ENCODE measurements around the gene IFI16. TPM values are rescaled to one million over a fixed set of nuclear protein-coding genes. Genes with fewer than 3 reads are reported as not detected.

Gene IFI16
- total RNA-seq, 1 experiment from 2014 or later, result 0.98 TPM

- no peaks in the 10 kb centered on the region for H3K9me3 ChIP-seq (ENCODE audit: low read length)
- BruUV-seq (replicated peaks), result no TSS peak
- ATAC-seq (no peak), DNase-seq (no peak)
- H4K20me1 ChIP-seq (ENCODE audit: low read length), result no peaks in the 10 kb centered on the region
- ChIA-PET CTCF (no interaction called here), POLR2A (ENCODE audit: unreplicated experiment) (no interaction called here)
- no peaks in the 10 kb centered on the region for H3K4me1 ChIP-seq (ENCODE audit: insufficient read depth, low read length)
- H3K27me3 ChIP-seq (ENCODE audit: low read length), result no peaks in the 10 kb centered on the region
- no peaks in the 10 kb centered on the region for H3K36me3 ChIP-seq (ENCODE audit: low read depth, low read length)
- no peaks in the 10 kb centered on the region for H3F3A ChIP-seq (ENCODE audit: low read length, unreplicated experiment)
- no peak overlapping the region for H3K4me3 ChIP-seq (ENCODE audit: low read length)
- no peaks in the 10 kb centered on the region for H3K9me2 ChIP-seq (replicated peaks; ENCODE audit: low read length)
- H2AFZ ChIP-seq (ENCODE audit: low read length), result no peak overlapping the region
- intact Hi-C loops (cut with micrococcal nuclease), result no loop called here
- no peak overlapping the region for H3K9ac ChIP-seq (ENCODE audit: low read length)
- H3K4me2 ChIP-seq (ENCODE audit: low read length), result no peak overlapping the region
- H3K27ac ChIP-seq (ENCODE audit: low read length), result no peak overlapping the region
- H3K79me2 ChIP-seq (ENCODE audit: low read length), result no peaks in the 10 kb centered on the region
- TF ChIP-seq CTCF (conservative IDR thresholded peaks at IDR 0.05; ENCODE audit: low read depth, low read length) (no peak), EZH2 (IDR thresholded peaks at IDR 0.05; ENCODE audit: low read length, unreplicated experiment) (no peak), EZH2phosphoT487 (IDR thresholded peaks at IDR 0.05; ENCODE audit: borderline replicate concordance, low read length) (no peak)
These were observed 20.6 kb downstream of the IFI16 start for GRCh38 chr1:159030311-159030710.

GRCh38 chr1:159030877-159031447, 21.3 kb downstream of the IFI16 start:
- Histone ChIP-seq H3K9me2 (replicated peaks; ENCODE audit: low read length) (no peaks in the 10 kb centered on the region), H3K36me3 (ENCODE audit: low read depth, low read length) (no peaks in the 10 kb centered on the region), H3K9ac (ENCODE audit: low read length) (no peak overlapping the region), H3F3A (ENCODE audit: low read length, unreplicated experiment) (no peaks in the 10 kb centered on the region), H3K27ac (ENCODE audit: low read length) (no peak overlapping the region), H3K79me2 (ENCODE audit: low read length) (no peaks in the 10 kb centered on the region), H3K4me1 (ENCODE audit: insufficient read depth, low read length) (no peaks in the 10 kb centered on the region), H3K27me3 (ENCODE audit: low read length) (no peaks in the 10 kb centered on the region), H3K4me2 (ENCODE audit: low read length) (no peak overlapping the region), H2AFZ (ENCODE audit: low read length) (no peak overlapping the region), H3K4me3 (ENCODE audit: low read length) (no peak overlapping the region), H3K9me3 (ENCODE audit: low read length) (no peaks in the 10 kb centered on the region), H4K20me1 (ENCODE audit: low read length) (no peaks in the 10 kb centered on the region)
- ChIA-PET POLR2A (ENCODE audit: unreplicated experiment) (no interaction called here), CTCF (no interaction called here)
- intact Hi-C loops (cut with micrococcal nuclease), result no loop called here
- DNase-seq, result no peak
- ATAC-seq, result no peak
- no TSS peak for BruUV-seq (replicated peaks)
- TF ChIP-seq EZH2phosphoT487 (IDR thresholded peaks at IDR 0.05; ENCODE audit: borderline replicate concordance, low read length), result no peak
- no peak for TF ChIP-seq EZH2 (IDR thresholded peaks at IDR 0.05; ENCODE audit: low read length, unreplicated experiment)
- TF ChIP-seq CTCF (conservative IDR thresholded peaks at IDR 0.05; ENCODE audit: low read depth, low read length), result no peak

GRCh38 chr1:159040206-159040605, 30.5 kb downstream of the IFI16 start:
- H3K27ac ChIP-seq (ENCODE audit: low read length), result no peak overlapping the region
- no TSS peak for BruUV-seq (replicated peaks)
- H3K4me2 ChIP-seq (ENCODE audit: low read length), result no peak overlapping the region
- H2AFZ ChIP-seq (ENCODE audit: low read length), result no peak overlapping the region
- H3K36me3 ChIP-seq (ENCODE audit: low read depth, low read length), result no peaks in the 10 kb centered on the region
- no peak overlapping the region for H3K9ac ChIP-seq (ENCODE audit: low read length)
- TF ChIP-seq EZH2 (IDR thresholded peaks at IDR 0.05; ENCODE audit: low read length, unreplicated experiment), result no peak
- no peak for TF ChIP-seq EZH2phosphoT487 (IDR thresholded peaks at IDR 0.05; ENCODE audit: borderline replicate concordance, low read length)
- TF ChIP-seq CTCF (conservative IDR thresholded peaks at IDR 0.05; ENCODE audit: low read depth, low read length), result no peak
- H3K79me2 ChIP-seq (ENCODE audit: low read length), result no peaks in the 10 kb centered on the region
- ATAC-seq, result no peak
- no peaks in the 10 kb centered on the region for H4K20me1 ChIP-seq (ENCODE audit: low read length)
- H3K4me3 ChIP-seq (ENCODE audit: low read length), result no peak overlapping the region
- H3K27me3 ChIP-seq (ENCODE audit: low read length), result no peaks in the 10 kb centered on the region
- POLR2A ChIA-PET (ENCODE audit: unreplicated experiment), result no interaction called here
- DNase-seq, result no peak
- H3K9me3 ChIP-seq (ENCODE audit: low read length), result no peaks in the 10 kb centered on the region
- H3K9me2 ChIP-seq (replicated peaks; ENCODE audit: low read length), result no peaks in the 10 kb centered on the region
- CTCF ChIA-PET, result no interaction called here
- H3K4me1 ChIP-seq (ENCODE audit: insufficient read depth, low read length), result no peaks in the 10 kb centered on the region
- intact Hi-C loops (cut with micrococcal nuclease), result no loop called here
- H3F3A ChIP-seq (ENCODE audit: low read length, unreplicated experiment), result no peaks in the 10 kb centered on the region
